Keratinocyte (primary cell): Measurements from ENCODE around the gene BCOR. TPM values are rescaled to one million over a fixed set of nuclear protein-coding genes. Genes with fewer than 3 reads are reported as not detected.

Source experiments
- DNase-seq: peaks from one replicate; pipeline ENCODE4 v3.0.0-alpha.2; 2011; ENCODE audit warnings: low read depth, missing footprints, low spot score
- FAIRE-seq: peaks from 2 replicates; lab custom pipeline; 2011; peaks lifted over from hg19 to GRCh38; lab: Jason Lieb, UNC
- H2AFZ ChIP-seq: 2 replicates; pipeline ENCODE4 v1.6.0; 2012; ENCODE audit warnings: low read length, control low read depth, inconsistent platforms; ENCODE audit not compliant: control insufficient read depth
- H3K27ac ChIP-seq: 2 replicates; pipeline ENCODE4 v1.5.1; 2011; ENCODE audit warnings: low read length; ENCODE audit not compliant: control insufficient read depth, insufficient read depth
- H3K27me3 ChIP-seq: 3 replicates; pipeline ENCODE4 v1.6.0; 2011; ENCODE audit warnings: low read length; ENCODE audit not compliant: control insufficient read depth, insufficient read depth; ENCODE audit errors: extremely low read depth
- H3K36me3 ChIP-seq, 2 experiments: 2 replicates in 1 of 2; 3 replicates in 1 of 2; pipeline ENCODE4 v1.5.1; 2011; ENCODE audit warnings: low read length in 2 of 2, mild to moderate bottlenecking in 1 of 2; ENCODE audit not compliant: control insufficient read depth in 2 of 2, insufficient read depth in 2 of 2; ENCODE audit errors: extremely low read depth in 1 of 2
- H3K4me1 ChIP-seq: 3 replicates; pipeline ENCODE4 v1.5.1; 2011; ENCODE audit warnings: low read length; ENCODE audit not compliant: control insufficient read depth, insufficient read depth; ENCODE audit errors: extremely low read depth
- H3K4me2 ChIP-seq: 3 replicates; pipeline ENCODE4 v1.6.0; 2011; ENCODE audit warnings: low read depth, low read length; ENCODE audit not compliant: control insufficient read depth, insufficient read depth; ENCODE audit errors: extremely low read depth
- H3K4me3 ChIP-seq, 3 experiments: fragments of 200-600 bp in 1 of 3; sonication (generic) in 1 of 3; 2 replicates in 2 of 3; 3 replicates in 1 of 3; pipeline ENCODE4 v1.5.1; 2011 to 2016; ENCODE audit warnings: low read length in 3 of 3, mild to moderate bottlenecking in 3 of 3, control low read depth in 2 of 3, inconsistent platforms in 1 of 3, low read depth in 1 of 3, mixed read lengths in 1 of 3, mixed run types in 1 of 3, moderate library complexity in 1 of 3; ENCODE audit not compliant: control insufficient read depth in 2 of 3, insufficient read depth in 2 of 3; ENCODE audit errors: extremely low read depth in 1 of 3
- H3K79me2 ChIP-seq: 2 replicates; pipeline ENCODE4 v1.6.0; 2012; ENCODE audit warnings: low read length; ENCODE audit not compliant: control insufficient read depth, insufficient read depth
- H3K9ac ChIP-seq: 3 replicates; pipeline ENCODE4 v1.6.0; 2011; ENCODE audit warnings: low read length; ENCODE audit not compliant: control insufficient read depth, insufficient read depth; ENCODE audit errors: extremely low read depth
- H3K9me1 ChIP-seq: 3 replicates; pipeline ENCODE4 v1.6.0; 2011; ENCODE audit warnings: low read length; ENCODE audit not compliant: control insufficient read depth, insufficient read depth; ENCODE audit errors: extremely low read depth
- H3K9me3 ChIP-seq: 2 replicates; pipeline ENCODE4 v1.5.1; 2012; ENCODE audit warnings: low read depth, low read length; ENCODE audit not compliant: control insufficient read depth
- H4K20me1 ChIP-seq: 3 replicates; pipeline ENCODE4 v1.6.0; 2011; ENCODE audit warnings: low read length; ENCODE audit not compliant: control insufficient read depth, insufficient read depth; ENCODE audit errors: extremely low read depth
- EZH2 ChIP-seq: IDR thresholded peaks from one replicate; pipeline ENCODE4 v1.6.1; 2012; ENCODE audit warnings: inconsistent platforms, mild to moderate bottlenecking, low read length, moderate library complexity
- dilution Hi-C: fragments of 300-500 bp; cut with MboI; formaldehyde crosslinking; loops from one replicate; pipeline ENCODE4 v1.7.0; 2020; ENCODE audit warnings: low sequenced_read_pairs; ENCODE audit not compliant: extremely low pct_ligation_motif_present
- polyA plus RNA-seq, 5 experiments: library from polyadenylated mRNA; depleted of rRNA in 3 of 5; stranded (reverse) in 3 of 5; stranded (forward) in 1 of 5; unstranded in 1 of 5; fragments of >200 nt; gene quantifications; 1 replicate in 1 of 5; 2 replicates in 3 of 5; 3 replicates in 1 of 5; pipeline versions ENCODE4 v1.2.1 to v1.2.3, GENCODE V29; 2011 to 2012; ENCODE audit warnings: missing spikeins in 2 of 5, low read depth in 1 of 5, low replicate concordance in 1 of 5
- TF ChIP-seq, protein P1 (sequence below), 3 experiments: IDR thresholded peaks in 1 of 3; conservative IDR thresholded peaks in 1 of 3; optimal IDR thresholded peaks in 1 of 3; 2 replicates in 2 of 3; 3 replicates in 1 of 3; pipeline versions ENCODE3 to v1.5.1; 2011; ENCODE audit warnings: low read length in 3 of 3, mild to moderate bottlenecking in 3 of 3, moderate library complexity in 2 of 3, control low read depth in 1 of 3, inconsistent platforms in 1 of 3; ENCODE audit not compliant: insufficient read depth in 2 of 3; ENCODE audit errors: extremely low read depth in 1 of 3

BCOR gene
- polyA plus RNA-seq, 1 donor (not counting 4 experiments of a cell fraction or from before 2014, with no cell fraction given) = 5.0 TPM

DNA sequence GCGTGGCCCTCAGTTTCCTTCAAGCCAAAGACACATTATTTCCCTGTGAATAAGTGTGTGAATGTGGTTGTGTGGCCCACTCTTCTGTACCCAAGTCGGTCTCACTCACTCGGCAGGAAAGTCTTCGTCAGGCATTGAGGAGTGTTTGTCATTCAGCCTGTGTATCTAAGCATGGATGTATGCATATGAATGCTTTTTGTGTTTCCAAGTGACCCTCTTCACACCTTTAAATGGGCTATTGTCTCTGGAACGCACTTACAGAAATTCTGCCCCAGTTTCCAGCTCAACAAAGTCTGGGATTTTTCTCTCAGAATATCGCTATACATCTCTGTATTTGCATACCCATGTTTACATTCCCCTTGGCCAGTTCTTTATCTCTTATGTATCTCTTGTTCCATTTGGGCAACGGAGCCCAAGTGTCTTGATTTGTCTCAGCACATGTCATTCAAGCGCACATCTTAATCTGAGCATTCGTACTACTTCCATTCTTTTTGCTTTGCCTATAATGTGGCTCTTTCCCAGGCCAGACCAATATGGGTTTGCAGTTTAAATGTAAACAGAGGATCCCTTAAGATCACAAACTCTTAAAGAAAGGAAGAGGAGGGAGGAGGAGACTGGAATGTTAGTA lies 4.8 kb downstream of the BCOR start:
- peaks cover 7% of the 10 kb centered on the region for H3K4me1 ChIP-seq
- no peak overlapping the region for H2AFZ ChIP-seq
- peaks cover 25% of the 10 kb centered on the region for H3K79me2 ChIP-seq
- FAIRE-seq (no peak), DNase-seq (no peak)
- H4K20me1 ChIP-seq = no peaks in the 10 kb centered on the region
- dilution Hi-C loops = no loop called here
- no peak overlapping the region for H3K9ac ChIP-seq
- H3K9me3 ChIP-seq = no peaks in the 10 kb centered on the region
- H3K36me3 ChIP-seq = no peaks in the 10 kb centered on the region
- H3K9me1 ChIP-seq = no peaks in the 10 kb centered on the region
- no peak overlapping the region for H3K27ac ChIP-seq
- H3K4me3 ChIP-seq = no peak overlapping the region
- H3K4me2 ChIP-seq = no peak overlapping the region
- H3K27me3 ChIP-seq = peaks cover 22% of the 10 kb centered on the region
- no peak for TF ChIP-seq EZH2
- TF ChIP-seq, protein P1, sequence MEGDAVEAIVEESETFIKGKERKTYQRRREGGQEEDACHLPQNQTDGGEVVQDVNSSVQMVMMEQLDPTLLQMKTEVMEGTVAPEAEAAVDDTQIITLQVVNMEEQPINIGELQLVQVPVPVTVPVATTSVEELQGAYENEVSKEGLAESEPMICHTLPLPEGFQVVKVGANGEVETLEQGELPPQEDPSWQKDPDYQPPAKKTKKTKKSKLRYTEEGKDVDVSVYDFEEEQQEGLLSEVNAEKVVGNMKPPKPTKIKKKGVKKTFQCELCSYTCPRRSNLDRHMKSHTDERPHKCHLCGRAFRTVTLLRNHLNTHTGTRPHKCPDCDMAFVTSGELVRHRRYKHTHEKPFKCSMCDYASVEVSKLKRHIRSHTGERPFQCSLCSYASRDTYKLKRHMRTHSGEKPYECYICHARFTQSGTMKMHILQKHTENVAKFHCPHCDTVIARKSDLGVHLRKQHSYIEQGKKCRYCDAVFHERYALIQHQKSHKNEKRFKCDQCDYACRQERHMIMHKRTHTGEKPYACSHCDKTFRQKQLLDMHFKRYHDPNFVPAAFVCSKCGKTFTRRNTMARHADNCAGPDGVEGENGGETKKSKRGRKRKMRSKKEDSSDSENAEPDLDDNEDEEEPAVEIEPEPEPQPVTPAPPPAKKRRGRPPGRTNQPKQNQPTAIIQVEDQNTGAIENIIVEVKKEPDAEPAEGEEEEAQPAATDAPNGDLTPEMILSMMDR (optimal IDR thresholded peaks at IDR 0.05 in 1 of 3, IDR thresholded peaks at IDR 0.05 in 1 of 3, conservative IDR thresholded peaks at IDR 0.05 in 1 of 3; ENCODE audit: extremely low read depth in 1 of 3, insufficient read depth in 2 of 3, low read length in 3 of 3) = no peak

DNA sequence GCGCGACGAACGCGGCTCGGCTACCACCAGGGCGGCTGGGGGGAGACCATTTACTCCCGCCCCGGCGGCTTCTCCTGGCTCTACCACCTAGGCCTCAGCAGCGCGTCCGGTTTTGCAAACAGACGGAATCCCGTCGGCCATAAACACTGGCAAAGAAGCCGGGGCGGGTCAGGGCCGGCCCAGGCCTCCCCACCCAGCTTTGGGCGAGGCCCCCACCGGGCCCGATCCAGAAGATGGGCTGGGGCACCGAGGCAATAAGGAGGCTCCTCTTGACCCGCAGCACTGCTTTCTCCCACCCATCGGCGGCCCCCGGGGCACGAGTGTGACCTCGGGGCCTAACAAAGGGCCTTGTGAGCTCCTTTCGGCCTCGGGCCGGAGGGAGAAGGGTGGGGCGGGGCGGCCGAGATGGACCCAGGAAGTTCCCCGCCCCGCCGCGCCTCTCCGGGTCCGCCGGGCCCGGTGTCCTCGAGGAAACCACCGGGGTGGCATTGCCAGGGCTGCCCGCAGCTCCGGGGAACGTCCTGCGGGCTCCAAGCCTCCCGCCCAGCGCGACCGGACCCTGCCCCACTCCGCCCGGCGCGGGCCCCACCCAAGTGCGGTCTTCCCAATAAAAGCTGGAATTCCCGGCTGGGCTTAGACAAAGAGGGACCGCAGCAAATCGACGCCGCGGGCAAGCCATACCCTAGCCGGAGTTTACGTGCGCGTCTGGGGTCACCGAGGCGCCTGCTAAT lies 5.9 kb downstream of the BCOR start:
- peaks cover 22% of the 10 kb centered on the region for H3K27me3 ChIP-seq
- no peaks in the 10 kb centered on the region for H3K9me3 ChIP-seq
- no peak overlapping the region for H3K27ac ChIP-seq
- H2AFZ ChIP-seq = no peak overlapping the region
- H4K20me1 ChIP-seq = no peaks in the 10 kb centered on the region
- no peak for DNase-seq
- peaks cover 7% of the 10 kb centered on the region for H3K4me1 ChIP-seq
- H3K9me1 ChIP-seq = no peaks in the 10 kb centered on the region
- H3K4me3 ChIP-seq = peak overlapping the region in 1 of 3 experiments; percentile 13
- dilution Hi-C loops = no loop called here
- H3K36me3 ChIP-seq = no peaks in the 10 kb centered on the region
- TF ChIP-seq EZH2 = no peak
- TF ChIP-seq, protein P1 (optimal IDR thresholded peaks at IDR 0.05 in 1 of 3, IDR thresholded peaks at IDR 0.05 in 1 of 3, conservative IDR thresholded peaks at IDR 0.05 in 1 of 3; ENCODE audit: extremely low read depth in 1 of 3, insufficient read depth in 2 of 3, low read length in 3 of 3) = no peak
- no peak overlapping the region for H3K9ac ChIP-seq
- peaks cover 28% of the 10 kb centered on the region for H3K79me2 ChIP-seq
- H3K4me2 ChIP-seq = peak overlapping the region; percentile 10
- FAIRE-seq = no peak
